NCI-H2029 (cell line): ENCODE measurements around the gene PVR.
"Not testable (repeated sequence)": the region's sequence is repeated elsewhere in the genome, so short reads cannot be mapped to it uniquely, and the experiment has no call there.

Source experiments
- DNase-seq: peaks from one replicate; lab custom pipeline; 2025; lab: John Stamatoyannopoulos, UW

PVR gene

GRCh38 chr19:44618640-44619357, 24.9 kb upstream of the PVR start:
- DNase-seq = no peak

GRCh38 chr19:44620667-44621066, 23.0 kb upstream of the PVR start:
- DNase-seq = no peak

GRCh38 chr19:44621367-44621766, 22.3 kb upstream of the PVR start:
- no peak for DNase-seq

- no peak for DNase-seq
Measured at GRCh38 chr19:44623080-44623479, 20.6 kb upstream of the PVR start.

GRCh38 chr19:44623626-44624025, 20.1 kb upstream of the PVR start:
- DNase-seq = no peak

- no peak for DNase-seq
Measured at GRCh38 chr19:44624840-44625354, 18.8 kb upstream of the PVR start.

- not testable (repeated sequence) for DNase-seq
Measured at GRCh38 chr19:44625637-44626036, 18.1 kb upstream of the PVR start.

GRCh38 chr19:44626048-44626624, 17.6 kb upstream of the PVR start:
- DNase-seq = no peak

- DNase-seq = no peak
Measured at GRCh38 chr19:44627631-44628030, 16.1 kb upstream of the PVR start.

GRCh38 chr19:44628793-44629192, 14.9 kb upstream of the PVR start:
- no peak for DNase-seq

GRCh38 chr19:44631611-44632010, 12.1 kb upstream of the PVR start:
- DNase-seq = not testable (repeated sequence)

- DNase-seq = not testable (repeated sequence)
Measured at GRCh38 chr19:44634058-44634457, 9.7 kb upstream of the PVR start.

- no peak for DNase-seq
Measured at GRCh38 chr19:44634785-44635184, 8.9 kb upstream of the PVR start.

GRCh38 chr19:44635581-44636438, 7.9 kb upstream of the PVR start:
- no peak for DNase-seq

GRCh38 chr19:44636439-44637389, 7.0 kb upstream of the PVR start:
- no peak for DNase-seq

- no peak for DNase-seq
Measured at GRCh38 chr19:44637390-44637764, 6.3 kb upstream of the PVR start.

GRCh38 chr19:44640518-44640917, 3.2 kb upstream of the PVR start:
- DNase-seq = no peak

GRCh38 chr19:44641501-44642265, 2.0 kb upstream of the PVR start:
- no peak for DNase-seq

- DNase-seq = no peak
Measured at GRCh38 chr19:44642377-44642776, 1.3 kb upstream of the PVR start.

GRCh38 chr19:44644402-44645016, 799 bp downstream of the PVR start:
- DNase-seq = no peak
